Type B pancreatic cell (in vitro differentiated cells): ENCODE data around the gene SPR. TPM values are rescaled to one million over a fixed set of nuclear protein-coding genes. Genes with fewer than 3 reads are reported as not detected.

Source experiments
- DNase-seq: peaks from one replicate; pipeline ENCODE4 v3.0.0; 2021; ENCODE audit warnings: mixed read lengths; ENCODE audit not compliant: unreplicated experiment; ENCODE audit errors: extremely low spot score
- H3K27ac Mint-ChIP-seq: 2 replicates; pipeline ENCODE4 v1.8.0; 2021; ENCODE audit warnings: mild to moderate bottlenecking, mixed read lengths
- H3K27me3 Mint-ChIP-seq: 2 replicates; pipeline ENCODE4 v1.8.0; 2021; ENCODE audit warnings: mixed read lengths
- H3K36me3 Mint-ChIP-seq: 2 replicates; pipeline ENCODE4 v1.8.0; 2021; ENCODE audit warnings: mixed read lengths
- H3K4me1 Mint-ChIP-seq: one replicate; pipeline ENCODE4 v1.8.0; 2021; ENCODE audit warnings: mixed read lengths; ENCODE audit not compliant: unreplicated experiment
- H3K4me3 Mint-ChIP-seq: 2 replicates; pipeline ENCODE4 v1.8.0; 2021; ENCODE audit warnings: mild to moderate bottlenecking, mixed read lengths
- H3K9me3 Mint-ChIP-seq: 2 replicates; pipeline ENCODE4 v1.8.0; 2021; ENCODE audit warnings: mixed read lengths
- CTCF ChIP-seq: fragments of 200-600 bp; sonication (generic); conservative IDR thresholded peaks from 2 replicates; pipeline ENCODE4 v1.5.0; 2021; ENCODE audit warnings: antibody characterized with exemption, mild to moderate bottlenecking
- total RNA-seq: library from RNA; stranded (reverse); gene quantifications from 2 replicates; pipeline ENCODE4 v1.2.1, GENCODE V29; 2021; ENCODE audit warnings: low replicate concordance

The SPR gene
- total RNA-seq, 1 donor from 2014 or later, result 12.4 TPM

- Mint-ChIP-seq H3K4me1 (peaks cover 5% of the 10 kb centered on the region), H3K27ac (no peak overlapping the region), H3K27me3 (peaks cover 86% of the 10 kb centered on the region), H3K9me3 (no peaks in the 10 kb centered on the region), H3K4me3 (peak overlapping the region; percentile 79), H3K36me3 (no peaks in the 10 kb centered on the region)
- peak; percentile 68 for DNase-seq
- no peak for TF ChIP-seq CTCF
These were observed 30.8 kb downstream of the SPR start for GRCh38 chr2:72917877-72918553.

- Mint-ChIP-seq H3K27ac (no peak overlapping the region), H3K27me3 (peaks cover 81% of the 10 kb centered on the region), H3K4me1 (peaks cover 6% of the 10 kb centered on the region), H3K36me3 (no peaks in the 10 kb centered on the region), H3K4me3 (peak overlapping the region; percentile 73), H3K9me3 (no peaks in the 10 kb centered on the region)
- no peak for TF ChIP-seq CTCF
- DNase-seq, result peak; percentile 68
These were observed 32.5 kb downstream of the SPR start for GRCh38 chr2:72919414-72920317.

- no peaks in the 10 kb centered on the region for H3K36me3 Mint-ChIP-seq
- H3K4me1 Mint-ChIP-seq, result peaks cover 5% of the 10 kb centered on the region
- no peak for TF ChIP-seq CTCF
- no peaks in the 10 kb centered on the region for H3K9me3 Mint-ChIP-seq
- peaks cover 73% of the 10 kb centered on the region for H3K27me3 Mint-ChIP-seq
- H3K4me3 Mint-ChIP-seq, result peak overlapping the region; percentile 73
- peak; percentile 70 for DNase-seq
- no peak overlapping the region for H3K27ac Mint-ChIP-seq
These were observed 33.3 kb downstream of the SPR start for GRCh38 chr2:72920318-72921087.

GRCh38 chr2:72921088-72921851 lies 34.1 kb downstream of the SPR start:
- peak overlapping the region; percentile 17 for H3K4me3 Mint-ChIP-seq
- H3K27me3 Mint-ChIP-seq, result peaks cover 69% of the 10 kb centered on the region

More at GRCh38 chr2:72921088-72921851, 34.1 kb downstream of the SPR start:
- Mint-ChIP-seq H3K9me3 (no peaks in the 10 kb centered on the region), H3K36me3 (no peaks in the 10 kb centered on the region), H3K4me1 (peaks cover 5% of the 10 kb centered on the region), H3K27ac (no peak overlapping the region)
- peak; percentile 65 for DNase-seq
- no peak for TF ChIP-seq CTCF
